B cell (primary cell): ENCODE results near the gene FAM200A. TPM values are rescaled to one million over a fixed set of nuclear protein-coding genes. Genes with fewer than 3 reads are reported as not detected.

Experiments used
- ATAC-seq: fragments of 200-7000 bp; cut with Tn5 transposase; one replicate; pipeline ENCODE4 v1.10.0; 2021; ENCODE audit warnings: low read depth, mild to moderate bottlenecking, moderate number of reproducible peaks, moderate library complexity
- CTCF ChIA-PET: fragments of 350-600 bp; sonication (Branson Sonifier 250); formaldehyde crosslinking; loops from one replicate; lab custom pipeline; 2021; ENCODE audit warnings: antibody characterized with exemption, inconsistent platforms; lab: Charles Lee
- POLR2A ChIA-PET: fragments of 350-600 bp; sonication (Branson Sonifier 250); formaldehyde crosslinking; loops from one replicate; lab custom pipeline; 2021; ENCODE audit warnings: antibody characterized with exemption; lab: Charles Lee
- DNase-seq: peaks from one replicate; pipeline ENCODE4 v3.0.0; 2013
- H2AFZ ChIP-seq: 2 replicates; pipeline ENCODE4 v1.6.1; 2012; ENCODE audit warnings: mild to moderate bottlenecking, low read depth, low read length; ENCODE audit not compliant: insufficient read depth, poor library complexity, severe bottlenecking
- H3K27ac ChIP-seq, 2 donors: 1 replicate in 1 of 2; 2 replicates in 1 of 2; pipeline ENCODE4 v1.5.1; 2012 to 2013; ENCODE audit warnings: low read length in 2 of 2, mild to moderate bottlenecking in 2 of 2, moderate library complexity in 1 of 2
- H3K27me3 ChIP-seq, 4 experiments: fragments of 200-600 bp in 1 of 4; sonication (generic) in 1 of 4; replicated peaks in 1 of 4; 1 replicate in 2 of 4; 2 replicates in 2 of 4; pipeline versions ENCODE4 v1.6.1 to v1.7.0; 2013 to 2016; ENCODE audit warnings: low read length in 3 of 4, mild to moderate bottlenecking in 2 of 4, mixed read lengths in 1 of 4, moderate library complexity in 1 of 4; ENCODE audit not compliant: insufficient read depth in 4 of 4, control insufficient read depth in 3 of 4; ENCODE audit errors: control extremely low read depth in 1 of 4
- H3K36me3 ChIP-seq, 2 experiments: replicated peaks in 1 of 2; 1 replicate in 1 of 2; 2 replicates in 1 of 2; pipeline versions ENCODE4 v1.6.1 to v1.7.1; 2013; ENCODE audit warnings: low read length in 1 of 2; ENCODE audit not compliant: insufficient read depth in 2 of 2, control insufficient read depth in 1 of 2; ENCODE audit errors: control extremely low read depth in 1 of 2, extremely low read depth in 1 of 2
- H3K4me1 ChIP-seq, 2 donors: fragments of 200-600 bp in 1 of 2; sonication (generic) in 1 of 2; 1 replicate in 1 of 2; 2 replicates in 1 of 2; pipeline versions ENCODE4 v1.5.1 to v1.6.1; 2013 to 2017; ENCODE audit warnings: low read length in 2 of 2; ENCODE audit not compliant: control insufficient read depth in 2 of 2, insufficient read depth in 2 of 2
- H3K4me2 ChIP-seq: replicated peaks from 2 replicates; pipeline ENCODE3; 2012; ENCODE audit warnings: mild to moderate bottlenecking, low read depth, low read length; ENCODE audit not compliant: poor library complexity, severe bottlenecking
- H3K4me3 ChIP-seq, 5 experiments: fragments of 200-600 bp in 1 of 5; sonication (generic) in 1 of 5; 1 replicate in 3 of 5; 2 replicates in 2 of 5; pipeline versions ENCODE4 v1.5.1 to v1.7.0; 2011 to 2016; ENCODE audit warnings: low read length in 4 of 5, mild to moderate bottlenecking in 4 of 5, low read depth in 2 of 5, control low read depth in 1 of 5, moderate library complexity in 1 of 5; ENCODE audit not compliant: insufficient read depth in 1 of 5; ENCODE audit errors: control extremely low read depth in 1 of 5, extremely low read depth in 1 of 5
- H3K79me2 ChIP-seq: fragments of 200-600 bp; sonication (generic); one replicate; pipeline ENCODE4 v1.6.0; 2016; ENCODE audit warnings: low read length; ENCODE audit not compliant: control insufficient read depth, insufficient read depth
- H3K9ac ChIP-seq: fragments of 200-600 bp; sonication (generic); 2 replicates; pipeline ENCODE4 v1.6.1; 2017; ENCODE audit warnings: mild to moderate bottlenecking, low read length, moderate library complexity
- H3K9me3 ChIP-seq, 3 donors: one replicate each; pipeline versions ENCODE4 v1.6.1 to v1.7.1; 2013; ENCODE audit warnings: low read length in 2 of 3; ENCODE audit not compliant: control insufficient read depth in 2 of 3, insufficient read depth in 1 of 3; ENCODE audit errors: control extremely low read depth in 1 of 3
- H4K20me1 ChIP-seq: 2 replicates; pipeline ENCODE4 v1.6.0; 2012; ENCODE audit warnings: mild to moderate bottlenecking, low read length; ENCODE audit not compliant: insufficient read depth, control insufficient read depth, poor library complexity, severe bottlenecking
- H3K27ac Mint-ChIP-seq: one replicate; pipeline ENCODE4 v1.8.0; 2021; ENCODE audit warnings: mixed read lengths
- H3K27me3 Mint-ChIP-seq: one replicate; pipeline ENCODE4 v1.8.0; 2021; ENCODE audit warnings: mixed read lengths
- H3K4me1 Mint-ChIP-seq: one replicate; pipeline ENCODE4 v1.8.0; 2021; ENCODE audit warnings: mixed read lengths
- H3K4me3 Mint-ChIP-seq: one replicate; pipeline ENCODE4 v1.8.0; 2021; ENCODE audit warnings: mixed read lengths
- H3K9me3 Mint-ChIP-seq: one replicate; pipeline ENCODE4 v1.8.0; 2022; ENCODE audit warnings: mixed read lengths; ENCODE audit not compliant: insufficient read depth
- EZH2 ChIP-seq: IDR thresholded peaks from 2 replicates; pipeline ENCODE4 v1.6.1; 2012; ENCODE audit warnings: borderline replicate concordance, low read depth, mild to moderate bottlenecking, moderate library complexity, low read length; ENCODE audit not compliant: insufficient read depth, poor library complexity, severe bottlenecking
- WGBS: methylation state at CpG from one replicate; pipeline ENCODE4 v1.1.5; 2013; ENCODE audit warnings: missing lambda C conversion rate; ENCODE audit not compliant: insufficient coverage; 5-methylcytosine and 5-hydroxymethylcytosine counted together
- intact Hi-C: fragments of 100-400 bp; cut with micrococcal nuclease; formaldehyde crosslinking; loops from one replicate; pipeline ENCODE4 v1.10.0; 2022
- polyA plus RNA-seq: library from polyadenylated mRNA; depleted of rRNA; stranded (reverse); fragments of >200 nt; gene quantifications from 2 replicates; pipeline ENCODE4 v1.2.3, GENCODE V29; 2012
- total RNA-seq, 2 donors: library from RNA; stranded (reverse); fragments of 120-200 nt in 1 of 2; gene quantifications; 1 replicate in 1 of 2; 2 replicates in 1 of 2; pipeline versions ENCODE4 v1.2.3 to v1.2.4, GENCODE V29; 2013 to 2022
- TF ChIP-seq, protein P1 (sequence below): fragments of 200-600 bp; IDR thresholded peaks from one replicate; pipeline ENCODE4 v1.8.0; 2022; ENCODE audit warnings: antibody characterized with exemption, mild to moderate bottlenecking

Gene FAM200A
- total and polyA plus RNA-seq, 2 donors (not counting 1 experiment from before 2014, with no cell fraction given) = 2.1 to 11.9 TPM

DNA sequence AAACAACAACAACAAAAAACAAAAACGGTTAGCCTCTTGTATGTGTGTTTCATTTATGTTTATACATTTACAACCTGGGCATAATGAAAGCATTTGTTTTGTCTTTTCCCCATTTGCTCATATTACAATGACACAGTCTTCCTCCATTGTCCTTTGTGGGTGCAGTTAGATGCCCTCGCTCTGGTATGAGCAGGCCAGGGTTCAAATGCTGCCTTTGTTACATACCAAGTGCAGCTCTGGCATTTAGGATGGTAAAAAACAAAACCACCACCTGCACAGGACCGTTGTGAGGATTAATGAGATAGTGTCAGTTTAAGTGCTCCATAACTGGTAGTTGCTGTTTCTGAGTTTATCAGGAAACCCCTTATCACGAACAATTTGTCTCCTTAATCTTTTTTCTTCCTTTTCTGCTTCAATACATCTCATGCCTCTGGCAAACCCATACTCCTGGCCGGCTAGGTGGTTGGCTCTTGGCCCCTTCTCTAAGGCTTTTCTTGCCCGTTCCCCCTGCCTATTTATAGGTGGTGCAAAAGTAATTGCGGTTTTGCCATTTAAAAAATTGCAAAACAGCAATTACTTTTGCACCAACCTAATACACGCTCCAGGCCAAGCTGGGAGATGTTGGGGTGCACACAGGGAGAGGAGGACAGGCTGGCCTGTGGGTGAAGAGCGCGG lies 27.5 kb upstream of the FAM200A start:
- DNase-seq (no peak), ATAC-seq (no peak)
- H4K20me1 ChIP-seq = no peaks in the 10 kb centered on the region
- peaks cover 0 to 8% of the 10 kb centered on the region in 2 experiments for H3K36me3 ChIP-seq
- Mint-ChIP-seq H3K27ac (no peak overlapping the region), H3K27me3 (peaks cover 2% of the 10 kb centered on the region), H3K9me3 (no peaks in the 10 kb centered on the region), H3K4me1 (peaks cover 27% of the 10 kb centered on the region), H3K4me3 (peak overlapping the region; percentile 96)
- TF ChIP-seq EZH2 = no peak
- TF ChIP-seq, protein P1, sequence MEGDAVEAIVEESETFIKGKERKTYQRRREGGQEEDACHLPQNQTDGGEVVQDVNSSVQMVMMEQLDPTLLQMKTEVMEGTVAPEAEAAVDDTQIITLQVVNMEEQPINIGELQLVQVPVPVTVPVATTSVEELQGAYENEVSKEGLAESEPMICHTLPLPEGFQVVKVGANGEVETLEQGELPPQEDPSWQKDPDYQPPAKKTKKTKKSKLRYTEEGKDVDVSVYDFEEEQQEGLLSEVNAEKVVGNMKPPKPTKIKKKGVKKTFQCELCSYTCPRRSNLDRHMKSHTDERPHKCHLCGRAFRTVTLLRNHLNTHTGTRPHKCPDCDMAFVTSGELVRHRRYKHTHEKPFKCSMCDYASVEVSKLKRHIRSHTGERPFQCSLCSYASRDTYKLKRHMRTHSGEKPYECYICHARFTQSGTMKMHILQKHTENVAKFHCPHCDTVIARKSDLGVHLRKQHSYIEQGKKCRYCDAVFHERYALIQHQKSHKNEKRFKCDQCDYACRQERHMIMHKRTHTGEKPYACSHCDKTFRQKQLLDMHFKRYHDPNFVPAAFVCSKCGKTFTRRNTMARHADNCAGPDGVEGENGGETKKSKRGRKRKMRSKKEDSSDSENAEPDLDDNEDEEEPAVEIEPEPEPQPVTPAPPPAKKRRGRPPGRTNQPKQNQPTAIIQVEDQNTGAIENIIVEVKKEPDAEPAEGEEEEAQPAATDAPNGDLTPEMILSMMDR = no peak
- peaks cover 3% of the 10 kb centered on the region for H3K79me2 ChIP-seq
- H3K27ac ChIP-seq = no peak overlapping the region
- H3K4me2 ChIP-seq = peak overlapping the region; percentile 94
- ChIA-PET POLR2A (interaction anchor here (1.9 kb wide), 1 partner anchor 21 kb away, joined by 10 read pairs; the partner anchor contains the start of gene ZNF655), CTCF (interaction anchor here (1.0 to 1.1 kb wide), 2 partner anchors 21 to 171 kb away, joined by 3 read pairs; partner anchors contain the start of genes BUD31, PDAP1 and ZNF655)
- peaks cover 7 to 19% of the 10 kb centered on the region in 2 donors for H3K4me1 ChIP-seq
- WGBS = 57% methylated on average over 2 of the region's 10 CpGs
- peaks cover 0 to 3% (median 0%) of the 10 kb centered on the region in 4 experiments for H3K27me3 ChIP-seq
- intact Hi-C loops = no loop called here
- peak overlapping the region; percentile 75 for H3K9ac ChIP-seq
- H3K4me3 ChIP-seq = peak overlapping the region in 4 of 5 experiments; percentile 58 to 75 (median 62)
- H2AFZ ChIP-seq = peak overlapping the region; percentile 82
- no peaks in the 10 kb centered on the region for H3K9me3 ChIP-seq

DNA sequence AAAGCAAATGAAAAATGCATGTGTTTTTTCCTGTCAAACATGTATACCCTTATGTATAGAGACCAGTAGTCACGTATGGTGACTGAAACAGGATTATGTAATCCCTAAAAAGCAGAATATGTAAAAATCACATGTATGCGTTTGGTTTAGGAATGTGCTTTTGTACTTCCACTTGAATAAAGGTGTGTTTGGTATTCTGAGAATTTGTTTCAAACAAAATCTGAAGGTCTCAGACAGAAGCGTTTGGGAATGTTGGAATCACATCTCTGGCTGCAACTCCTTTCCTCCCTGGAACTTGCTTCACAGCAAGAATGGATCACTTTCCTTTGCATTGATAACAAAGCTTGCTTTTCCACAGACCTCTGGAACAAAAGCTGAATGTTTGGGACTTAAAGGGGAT lies 24.3 kb upstream of the FAM200A start:
- no peaks in the 10 kb centered on the region for H3K27me3 Mint-ChIP-seq
- Histone ChIP-seq H3K27me3 (peaks cover 0 to 3% (median 0%) of the 10 kb centered on the region in 4 experiments), H3K4me1 (peaks cover 7 to 19% of the 10 kb centered on the region in 2 donors), H3K9me3 (no peaks in the 10 kb centered on the region), H3K36me3 (peaks cover 2 to 22% of the 10 kb centered on the region in 2 experiments), H3K4me2 (no peak overlapping the region), H4K20me1 (peaks cover under 1% of the 10 kb centered on the region), H2AFZ (no peak overlapping the region), H3K9ac (no peak overlapping the region), H3K4me3 (no peak overlapping the region), H3K79me2 (peaks cover 3% of the 10 kb centered on the region), H3K27ac (no peak overlapping the region)
- intact Hi-C loops = no loop called here
- WGBS = no CpG with 5 or more reads among the region's 3 CpGs
- DNase-seq = no peak
- no peak for ATAC-seq
- POLR2A ChIA-PET = no interaction called here
- TF ChIP-seq, protein P1 = no peak
- TF ChIP-seq EZH2 = no peak
- no peaks in the 10 kb centered on the region for H3K9me3 Mint-ChIP-seq
- CTCF ChIA-PET = no interaction called here
- H3K4me3 Mint-ChIP-seq = no peak overlapping the region
- H3K4me1 Mint-ChIP-seq = peaks cover 26% of the 10 kb centered on the region
- H3K27ac Mint-ChIP-seq = no peak overlapping the region
